Activated CD8-positive, alpha-beta memory T cell treated with anti-CD3 and anti-CD28 coated beads, Interleukin-2, amount 50 U/mL, for 4 hours (primary cell): Measurements from ENCODE around the gene KRTAP10-4.
"Not testable (repeated sequence)": the region's sequence is repeated elsewhere in the genome, so short reads cannot be mapped to it uniquely, and the experiment has no call there.

ENCODE experiments used
- DNase-seq: peaks from one replicate; pipeline ENCODE4 v3.0.0-alpha.2; 2020

KRTAP10-4 gene

DNA sequence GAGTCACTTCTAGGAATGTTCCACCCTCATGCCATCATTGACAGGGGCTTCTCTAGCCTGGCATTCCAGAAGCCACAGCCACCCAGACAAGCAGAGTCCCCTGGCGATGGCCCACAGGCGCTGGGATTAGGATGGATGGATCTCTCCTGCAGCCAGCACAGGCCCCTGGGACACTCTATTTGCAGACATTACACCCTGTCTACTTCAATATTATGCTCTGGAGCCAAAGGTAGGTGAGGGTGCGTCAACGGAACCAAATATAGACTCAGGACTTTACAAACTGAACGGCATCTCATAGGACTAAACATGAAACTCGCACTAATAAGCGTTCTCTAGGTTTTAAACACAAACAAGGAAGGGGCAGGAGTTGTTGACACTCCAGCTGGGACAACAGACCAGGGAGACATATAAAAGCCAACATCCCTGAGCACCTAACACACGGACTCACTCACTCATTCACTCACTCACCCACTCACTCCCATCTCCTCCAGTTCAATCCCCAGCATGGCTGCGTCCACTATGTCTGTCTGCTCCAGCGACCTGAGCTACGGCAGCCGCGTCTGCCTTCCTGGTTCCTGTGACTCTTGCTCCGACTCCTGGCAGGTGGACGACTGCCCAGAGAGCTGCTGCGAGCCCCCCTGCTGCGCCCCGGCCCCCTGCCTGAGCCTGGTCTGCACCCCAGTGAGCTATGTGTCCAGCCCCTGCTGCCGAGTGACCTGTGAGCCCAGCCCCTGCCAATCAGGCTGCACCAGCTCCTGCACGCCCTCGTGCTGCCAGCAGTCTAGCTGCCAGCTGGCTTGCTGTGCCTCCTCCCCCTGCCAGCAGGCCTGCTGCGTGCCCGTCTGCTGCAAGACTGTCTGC, 26.8 kb downstream of the KRTAP10-4 start, which contains the start of gene KRTAP10-7:
Gene KRTAP10-7, plus strand, starts transcription at position 480 of the 861 bp plus-strand sequence. Its CDS starts 25 bp downstream, at position 505.
- DNase-seq: not testable (repeated sequence)

DNA sequence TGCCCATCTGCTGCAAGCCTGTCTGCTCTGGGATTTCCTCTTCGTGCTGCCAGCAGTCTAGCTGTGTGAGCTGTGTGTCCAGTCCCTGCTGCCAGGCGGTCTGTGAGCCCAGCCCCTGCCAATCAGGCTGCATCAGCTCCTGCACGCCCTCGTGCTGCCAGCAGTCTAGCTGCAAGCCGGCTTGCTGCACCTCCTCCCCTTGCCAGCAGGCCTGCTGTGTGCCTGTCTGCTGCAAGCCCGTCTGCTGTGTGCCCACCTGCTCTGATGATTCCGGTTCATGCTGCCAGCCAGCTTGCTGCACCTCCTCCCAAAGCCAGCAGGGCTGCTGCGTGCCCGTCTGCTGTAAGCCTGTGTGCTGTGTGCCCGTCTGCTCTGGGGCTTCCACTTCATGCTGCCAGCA, 27.6 kb downstream of the KRTAP10-4 start:
- not testable (repeated sequence) for DNase-seq

DNA sequence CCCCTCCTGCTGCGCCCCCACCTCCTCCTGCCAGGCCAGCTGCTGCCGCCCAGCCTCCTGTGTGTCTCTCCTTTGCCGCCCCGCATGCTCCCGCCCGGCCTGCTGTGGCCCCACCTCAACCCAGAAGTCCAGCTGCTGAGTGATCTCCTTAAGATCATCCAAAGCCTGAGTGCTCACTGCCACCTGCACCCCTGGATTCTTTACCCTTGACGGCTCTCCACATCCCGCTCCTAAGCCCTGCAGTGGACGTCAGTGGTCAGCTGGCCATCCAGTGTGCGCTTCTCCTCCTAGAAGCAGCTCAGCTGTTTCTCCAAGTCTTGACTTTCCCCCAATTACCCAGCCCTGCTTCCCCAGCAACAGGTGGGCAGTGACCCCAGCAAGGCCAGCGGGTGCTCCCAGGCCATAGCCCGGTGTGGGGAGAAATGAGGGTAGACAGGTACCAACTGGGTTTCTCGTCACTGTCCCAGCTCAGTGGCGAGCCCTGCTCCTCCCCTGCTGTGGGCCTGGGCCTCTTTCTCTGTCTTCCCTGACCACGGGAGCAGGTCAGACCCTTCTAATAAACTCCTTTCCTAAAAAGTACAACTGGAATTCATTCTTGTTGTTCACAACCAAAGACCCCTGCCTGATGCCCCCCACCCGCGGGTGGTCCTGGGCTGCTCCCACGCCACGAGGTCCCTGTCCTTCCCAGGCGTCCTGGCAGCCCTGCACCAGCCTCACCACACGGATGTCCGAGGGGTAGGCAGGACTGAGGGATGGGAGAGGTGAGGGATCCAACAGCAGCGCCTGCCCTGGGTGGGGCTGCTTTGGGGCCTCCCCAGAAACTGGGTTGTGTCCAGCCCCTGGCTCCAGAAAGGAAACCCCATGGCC, 28.3 kb downstream of the KRTAP10-4 start:
- no peak for DNase-seq

DNA sequence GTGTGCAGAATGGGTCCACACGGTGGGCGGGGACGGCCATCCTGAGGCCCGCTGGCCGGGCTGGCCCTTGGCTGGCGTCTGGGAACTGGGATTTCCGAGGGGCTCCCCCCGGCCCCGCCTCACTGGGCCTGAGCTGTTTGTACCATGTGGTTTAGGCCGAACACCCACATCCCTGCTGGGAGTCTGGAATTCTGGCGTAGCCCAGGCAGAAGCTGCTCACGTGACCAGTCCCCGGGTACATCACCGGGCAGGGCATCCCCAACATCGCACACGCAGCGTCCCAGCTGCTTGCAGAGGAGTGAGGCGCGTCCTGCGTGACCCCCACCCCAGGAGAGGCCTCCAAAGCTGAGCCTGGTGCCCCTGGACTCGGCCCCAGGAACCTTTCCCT, 28.9 kb downstream of the KRTAP10-4 start:
- no peak for DNase-seq

DNA sequence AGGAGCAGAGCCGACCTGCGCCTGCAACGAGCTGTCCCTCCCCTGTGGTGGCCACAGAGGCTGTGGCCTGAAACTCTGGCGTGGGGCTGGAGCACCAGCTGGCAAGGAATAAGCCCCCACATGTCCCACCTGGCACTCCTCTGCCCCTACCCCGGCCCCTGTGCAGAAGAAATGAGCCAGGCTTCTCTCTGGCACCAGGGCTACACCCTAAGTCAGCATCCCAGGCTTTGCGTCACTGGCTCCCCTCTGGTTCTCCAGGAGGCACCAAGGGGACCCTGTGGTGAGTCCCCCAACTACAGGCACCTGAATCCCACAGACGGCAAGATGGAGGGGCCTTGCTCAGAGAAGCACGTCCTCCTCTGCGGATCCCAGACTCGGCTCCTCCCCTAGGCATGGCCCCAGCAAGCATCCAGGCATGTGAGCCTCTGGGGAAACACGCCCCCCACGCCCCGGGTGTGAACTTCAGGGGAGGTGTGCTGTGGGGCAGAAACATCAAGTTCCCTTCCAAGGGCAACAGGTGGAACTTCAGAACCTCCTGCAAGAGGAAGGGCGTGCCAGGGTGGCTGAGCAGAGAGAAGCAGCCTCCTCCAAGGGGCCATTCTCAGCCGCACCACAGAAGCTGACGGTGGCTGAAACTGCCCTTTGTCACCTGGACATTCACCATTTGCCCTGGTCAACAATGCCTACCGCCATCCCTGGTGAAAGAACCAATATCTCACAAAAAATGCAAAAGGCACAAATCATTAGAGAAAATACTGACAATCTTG, 29.8 kb downstream of the KRTAP10-4 start:
- DNase-seq: no peak

DNA sequence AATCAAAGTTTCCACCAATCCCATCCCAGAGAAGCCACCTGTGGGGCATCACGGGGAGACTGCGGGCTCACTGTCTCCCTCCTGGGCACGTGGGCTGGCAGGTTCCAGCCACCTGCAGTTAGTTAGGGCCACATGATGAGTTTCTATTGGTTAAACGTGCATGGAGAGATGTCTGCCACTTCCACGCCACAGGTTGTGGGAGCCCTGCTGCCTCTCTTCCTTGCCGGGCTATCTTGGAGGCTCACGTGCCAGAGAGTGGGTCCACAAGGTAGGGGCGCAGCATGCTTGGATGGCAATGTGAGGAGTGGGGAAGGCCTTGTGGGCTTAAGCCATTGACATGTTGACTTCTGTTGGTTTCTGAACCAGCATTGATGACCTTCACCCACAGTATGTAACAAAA, 30.4 kb downstream of the KRTAP10-4 start:
- DNase-seq: no peak

DNA sequence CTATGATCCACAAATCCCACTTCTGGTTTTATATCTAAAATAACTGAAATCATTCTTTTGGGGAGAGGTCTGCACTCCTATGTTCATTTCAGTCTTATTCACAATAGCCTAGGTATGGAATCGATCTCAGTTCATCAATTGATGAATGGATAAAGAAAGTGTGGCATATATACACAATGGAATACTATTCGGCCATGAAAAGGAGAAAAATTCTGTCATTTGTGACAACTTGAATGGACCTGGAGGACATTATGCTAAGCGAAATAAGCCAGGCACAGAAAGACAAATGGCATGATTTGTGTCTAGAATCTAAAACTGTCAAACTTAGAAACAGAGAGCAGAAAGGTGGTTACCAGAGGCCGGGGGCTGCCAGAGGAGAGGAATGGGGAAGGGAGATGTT, 33.0 kb downstream of the KRTAP10-4 start:
- no peak for DNase-seq

DNA sequence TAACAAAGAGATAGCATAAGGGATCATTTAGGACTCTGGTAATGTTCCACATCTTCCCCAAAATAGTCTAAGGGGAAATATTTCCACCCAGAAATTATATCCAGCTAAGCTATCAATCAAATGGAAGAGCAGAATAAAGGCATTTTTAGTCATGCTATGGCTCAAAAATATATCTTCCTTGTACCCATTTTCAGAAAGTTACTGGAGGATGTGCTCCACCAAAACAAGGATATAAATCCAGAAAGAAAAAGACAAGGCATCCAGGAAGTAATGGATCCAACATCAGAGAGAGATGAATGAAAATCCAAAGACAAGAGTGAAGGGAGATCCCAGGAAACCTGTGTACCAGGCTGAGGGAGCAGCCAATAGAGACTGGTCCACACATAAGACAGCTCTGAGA, 35.7 kb downstream of the KRTAP10-4 start:
- no peak for DNase-seq

DNA sequence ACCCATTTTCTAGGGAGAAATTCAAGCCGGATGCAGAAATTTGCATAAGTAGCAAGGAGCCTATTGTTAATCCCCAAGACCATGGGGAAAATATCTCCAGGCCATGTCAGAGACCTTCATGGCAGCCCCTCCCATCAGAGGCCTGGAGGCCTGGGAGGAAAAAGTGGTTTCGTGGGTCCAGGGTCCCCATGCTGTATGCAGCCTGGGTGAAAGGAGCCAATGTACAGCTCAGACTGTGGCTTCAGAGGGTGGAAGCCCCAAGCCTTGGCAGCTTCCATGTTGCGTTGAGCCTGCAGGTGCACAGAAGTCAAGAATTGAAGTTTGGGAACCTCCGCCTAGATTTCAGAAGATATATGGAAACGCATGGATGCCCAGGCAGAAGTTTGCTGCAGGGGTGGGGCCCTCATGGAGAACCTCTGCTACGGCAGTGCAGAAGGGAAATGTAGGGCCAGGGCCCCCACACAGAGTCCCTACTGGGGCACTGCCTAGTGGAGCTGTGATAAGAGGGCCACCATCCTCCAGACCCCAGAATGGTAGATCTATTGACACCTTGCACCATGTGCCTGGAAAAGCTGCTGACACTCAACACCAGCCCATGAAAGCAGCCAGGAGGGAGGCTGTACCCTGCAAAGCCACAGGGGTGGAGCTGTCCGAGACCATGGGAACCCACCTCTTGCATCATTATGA, 36.8 kb downstream of the KRTAP10-4 start:
- DNase-seq: not testable (repeated sequence)

DNA sequence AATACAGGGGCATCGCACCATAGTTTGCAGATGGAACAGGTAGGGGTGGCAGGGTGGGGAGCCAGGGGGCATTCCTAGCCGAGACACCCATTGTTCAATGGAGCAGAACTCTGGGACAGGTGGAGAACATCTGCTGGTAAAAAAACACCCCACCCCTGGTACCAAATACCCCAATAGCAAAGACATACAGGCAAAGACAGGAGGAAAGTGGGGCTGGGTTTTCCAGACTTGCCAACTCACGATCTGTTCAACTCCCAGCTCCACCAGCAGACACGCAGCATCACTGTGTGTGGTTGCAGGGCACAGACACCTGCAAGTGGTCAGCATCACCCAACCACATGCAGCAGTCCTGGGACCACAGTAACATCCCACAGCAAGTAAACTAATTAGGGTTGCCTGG, 38.0 kb downstream of the KRTAP10-4 start:
- no peak for DNase-seq

DNA sequence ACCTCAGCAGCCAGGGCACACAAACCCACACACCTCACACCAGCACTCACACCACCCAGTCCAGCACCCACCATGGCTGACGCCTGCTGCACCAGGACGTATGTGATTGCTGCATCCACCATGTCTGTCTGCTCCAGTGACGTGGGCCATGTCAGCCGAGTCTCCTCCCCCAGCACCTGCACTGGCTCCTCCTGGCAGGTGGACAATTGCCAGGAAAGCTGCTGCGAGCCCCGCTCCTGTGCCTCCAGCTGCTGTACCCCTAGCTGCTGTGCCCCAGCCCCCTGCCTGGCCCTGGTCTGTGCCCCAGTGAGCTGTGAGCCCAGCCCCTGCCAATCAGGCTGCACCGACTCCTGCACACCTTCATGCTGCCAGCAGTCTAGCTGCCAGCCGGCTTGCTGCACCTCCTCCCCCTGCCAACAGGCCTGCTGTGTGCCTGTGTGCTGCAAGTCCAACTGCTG, 38.5 kb downstream of the KRTAP10-4 start, which contains the start of gene KRTAP10-8:
Gene KRTAP10-8, plus strand, starts transcription at position 51 of the 458 bp plus-strand sequence. Its CDS starts 22 bp downstream, at position 73.
- DNase-seq: no peak

DNA sequence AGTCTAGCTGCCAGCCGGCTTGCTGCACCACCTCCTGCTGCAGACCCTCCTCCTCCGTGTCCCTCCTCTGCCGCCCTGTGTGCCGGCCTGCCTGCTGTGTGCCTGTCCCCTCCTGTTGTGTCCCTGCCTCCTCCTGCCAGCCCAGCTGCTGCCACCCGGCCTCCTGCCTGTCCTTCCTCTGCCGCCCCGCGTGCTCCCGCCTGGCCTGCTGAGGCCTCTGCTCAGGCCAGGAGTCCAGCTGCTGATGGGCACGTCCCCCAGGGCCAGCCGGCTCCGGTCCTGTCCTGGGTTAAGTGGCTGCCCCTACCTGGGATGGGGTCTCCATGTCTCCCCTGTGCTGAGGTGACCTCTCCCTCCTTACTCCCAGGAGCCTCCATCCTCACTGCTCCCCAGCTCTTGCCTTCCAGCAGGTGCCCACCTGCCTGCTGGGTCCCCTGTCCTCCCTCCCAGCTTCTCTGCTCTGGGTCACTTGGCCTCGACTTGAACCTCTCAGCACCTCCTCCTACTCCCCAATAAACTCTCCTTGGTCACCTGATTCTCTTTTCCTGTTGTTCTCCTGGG, 39.2 kb downstream of the KRTAP10-4 start:
- DNase-seq: no peak

DNA sequence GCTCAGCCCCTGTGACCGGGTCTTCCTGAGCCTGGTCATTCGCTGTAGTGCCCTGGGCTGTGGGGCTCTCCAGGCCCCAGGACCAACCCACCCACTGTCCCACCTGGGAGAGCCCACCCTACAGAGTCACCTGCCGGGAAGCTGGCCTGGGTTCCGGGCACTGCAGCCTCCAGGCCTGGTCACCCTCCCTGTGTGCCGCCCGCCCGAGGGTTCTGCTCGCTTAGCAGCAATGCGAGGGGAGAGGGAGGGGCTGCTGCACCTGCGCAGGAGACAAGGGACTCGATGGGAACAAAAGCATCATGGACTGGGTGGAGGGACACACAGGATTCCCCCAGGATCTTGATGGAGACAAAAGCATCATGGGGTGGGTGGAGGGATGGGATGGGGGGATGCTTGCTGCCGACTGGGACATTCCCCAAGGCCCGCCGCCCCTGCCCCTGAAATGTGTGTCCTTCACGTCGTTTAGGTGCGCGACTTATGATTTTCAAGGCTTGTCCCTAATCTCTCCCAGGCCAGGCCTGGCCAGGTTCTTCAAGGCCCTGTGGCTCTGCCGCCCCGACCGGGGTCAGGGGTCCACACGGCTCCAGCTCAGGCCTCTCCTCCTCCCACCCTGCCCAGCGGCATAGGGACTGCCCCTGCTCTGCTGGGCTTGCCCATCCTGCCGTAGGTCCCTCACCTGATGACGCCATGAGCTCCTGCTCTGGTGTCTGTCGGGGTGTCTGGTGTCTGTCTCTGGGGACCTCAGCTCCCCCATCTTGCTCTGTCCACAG, 40.0 kb downstream of the KRTAP10-4 start:
- no peak for DNase-seq

DNA sequence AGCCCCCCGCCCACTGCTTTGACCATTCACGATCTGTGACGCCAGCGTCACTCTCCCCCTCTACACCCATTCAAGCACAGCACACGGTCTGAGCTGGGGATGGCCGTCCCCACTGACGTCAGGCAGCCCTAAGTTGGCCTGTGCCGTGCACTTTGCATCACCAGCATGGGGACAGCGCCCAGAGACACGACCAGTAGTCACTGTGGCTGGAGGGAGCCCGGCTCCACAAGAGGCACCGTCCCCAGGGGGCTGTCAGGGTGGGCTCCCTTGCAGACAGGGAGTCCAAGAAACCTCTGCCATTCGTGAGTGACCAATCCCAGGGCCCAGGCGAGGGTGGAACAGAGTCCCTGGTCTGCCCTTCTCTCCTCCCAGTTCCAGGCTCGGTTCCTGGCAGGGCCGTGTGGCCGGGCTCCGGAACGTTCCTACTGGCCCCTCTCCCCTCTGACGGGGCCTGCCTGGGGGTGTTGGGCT, 40.7 kb downstream of the KRTAP10-4 start:
- no peak for DNase-seq

DNA sequence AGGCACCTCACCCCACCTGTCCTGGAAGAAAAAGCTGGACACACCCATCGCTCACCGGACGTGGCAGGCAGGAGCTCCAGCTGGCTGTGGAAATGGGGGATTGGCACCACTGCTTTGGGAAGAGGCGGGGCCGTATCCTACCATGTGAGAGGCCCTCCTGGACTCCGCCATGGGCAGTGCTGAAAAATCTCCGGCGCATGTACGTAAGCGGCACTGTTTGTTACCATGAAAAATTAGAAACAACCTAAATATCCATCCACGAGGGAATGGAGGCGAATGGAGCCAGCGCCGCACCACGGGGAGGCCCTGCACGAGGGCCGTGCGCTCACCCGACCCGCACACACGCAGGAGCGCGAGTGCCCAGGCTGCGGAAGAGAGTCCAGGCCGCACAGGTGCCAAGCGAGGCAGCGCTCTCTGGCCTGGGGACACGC, 41.4 kb downstream of the KRTAP10-4 start:
- no peak for DNase-seq

DNA sequence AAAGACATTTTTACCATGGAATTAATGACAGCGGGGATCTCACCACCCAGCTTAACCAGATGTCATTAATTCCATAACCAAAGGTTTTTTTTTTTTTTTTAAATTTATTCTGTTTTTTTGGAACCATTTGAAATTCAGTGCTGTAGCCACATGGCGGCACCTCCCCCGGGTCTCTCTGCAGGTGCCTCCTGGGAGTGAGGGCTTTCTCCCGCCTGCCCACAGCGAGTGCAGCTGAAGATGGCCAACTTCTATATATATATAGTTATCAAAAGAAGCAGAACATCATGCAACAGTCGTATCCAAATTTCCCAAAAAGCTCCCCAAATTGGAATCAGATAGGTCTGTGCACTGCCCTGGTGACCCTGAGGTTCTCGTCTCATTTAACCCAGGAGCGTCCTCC, 41.9 kb downstream of the KRTAP10-4 start:
- no peak for DNase-seq

DNA sequence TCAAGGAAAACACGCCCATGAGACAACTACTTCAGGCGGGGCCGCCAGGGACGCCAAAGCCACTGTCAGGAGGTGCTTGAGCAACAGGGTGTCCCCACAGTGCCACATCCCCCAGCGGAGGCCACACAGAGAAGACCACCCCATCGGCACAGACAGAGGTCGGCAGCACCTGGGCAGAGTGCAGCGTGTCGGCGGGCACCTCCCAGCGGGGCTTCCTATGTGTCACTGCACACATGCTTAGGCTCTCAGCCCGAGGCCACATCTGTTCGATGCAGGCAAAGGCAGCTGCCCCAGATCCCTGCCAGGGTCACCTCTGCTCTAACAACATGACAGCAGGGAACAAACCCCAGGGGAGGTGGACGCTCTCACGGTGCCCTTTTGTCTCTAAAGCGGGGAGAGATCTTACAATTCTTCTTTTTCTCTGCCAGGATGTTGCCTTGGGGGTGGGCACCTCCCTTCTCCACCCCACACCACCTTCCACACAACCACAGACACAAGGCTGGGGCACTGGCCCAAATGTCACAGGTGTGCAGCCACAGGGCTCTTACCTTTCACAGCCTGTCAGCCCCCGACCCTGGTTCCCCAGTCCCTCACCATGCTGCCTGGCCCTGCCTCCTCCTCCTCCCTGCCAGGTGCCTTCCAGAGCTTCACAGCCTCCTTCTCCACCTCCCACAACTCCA, 42.5 kb downstream of the KRTAP10-4 start:
- DNase-seq: no peak

DNA sequence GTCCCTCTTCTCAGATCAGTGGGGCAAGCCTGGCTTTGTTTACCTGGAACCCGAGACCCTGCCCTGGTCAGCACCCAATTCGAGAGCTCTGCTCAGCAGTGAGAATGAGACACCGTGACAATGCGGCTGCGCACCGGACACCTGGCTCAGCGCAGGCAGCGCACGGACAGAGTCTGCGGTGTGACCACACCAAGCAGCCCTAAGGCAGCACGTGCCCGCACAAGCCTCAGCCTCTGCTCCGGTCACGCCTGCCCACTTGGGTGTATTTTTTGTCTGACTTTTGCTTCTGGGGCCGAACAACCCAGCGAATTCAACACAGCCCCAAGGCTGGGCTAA, 43.0 kb downstream of the KRTAP10-4 start:
- no peak for DNase-seq

DNA sequence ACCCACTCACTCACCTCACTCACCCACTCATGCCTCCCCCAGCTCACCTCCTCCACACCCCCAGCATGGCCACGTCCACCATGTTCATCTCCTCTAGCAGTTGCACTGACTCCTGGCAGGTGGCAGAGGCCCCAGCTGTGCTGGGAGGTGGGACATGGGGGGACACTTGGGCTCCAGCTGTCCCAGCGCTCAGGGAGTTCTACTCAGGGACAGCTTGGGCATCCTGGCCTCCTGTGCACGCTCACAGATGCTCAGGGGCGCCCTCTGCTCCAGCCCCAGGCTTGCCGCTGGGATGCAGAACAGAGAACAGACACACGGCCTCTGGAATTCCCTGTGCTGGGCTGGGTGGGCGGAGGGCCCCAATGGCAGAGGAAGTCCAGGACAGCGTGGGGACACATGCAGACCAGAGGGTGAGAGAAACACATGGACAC, 43.6 kb downstream of the KRTAP10-4 start:
- no peak for DNase-seq

DNA sequence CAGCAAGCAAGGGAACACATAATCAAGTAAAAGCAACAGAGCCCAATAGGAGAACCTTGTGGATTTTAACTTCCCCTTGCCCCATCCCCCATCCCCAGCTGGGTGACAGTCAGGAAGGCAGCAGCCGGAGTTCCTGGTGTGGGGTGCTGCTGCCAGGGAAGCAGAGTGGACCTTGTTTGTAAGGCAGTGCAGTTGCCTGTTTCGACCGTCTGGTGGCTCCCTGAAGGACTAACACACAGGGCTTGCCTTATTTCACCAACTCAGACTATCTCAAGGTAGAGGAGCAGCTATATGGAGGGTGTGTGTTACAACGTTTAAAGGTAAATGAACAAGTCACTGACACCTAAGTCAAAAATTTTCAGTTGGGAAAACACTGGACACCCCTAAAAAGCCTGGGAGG, 45.0 kb downstream of the KRTAP10-4 start:
- no peak for DNase-seq
